HUES6 (cell line): ENCODE results near the gene UNC13B.

Experiments
- H3K27ac ChIP-seq: 2 replicates; pipeline ENCODE4 v1.7.0; 2013; ENCODE audit warnings: low read depth, mild to moderate bottlenecking, low read length, inconsistent platforms
- H3K27me3 ChIP-seq: 2 replicates; pipeline ENCODE4 v1.6.1; 2013; ENCODE audit warnings: low read length; ENCODE audit not compliant: control insufficient read depth, insufficient read depth
- H3K36me3 ChIP-seq: 2 replicates; pipeline ENCODE4 v1.6.1; 2013; ENCODE audit warnings: low read length; ENCODE audit not compliant: control insufficient read depth, insufficient read depth
- H3K4me1 ChIP-seq: 2 replicates; pipeline ENCODE4 v1.6.1; 2013; ENCODE audit warnings: low read length; ENCODE audit not compliant: control insufficient read depth, insufficient read depth
- H3K4me3 ChIP-seq: 2 replicates; pipeline ENCODE4 v1.5.1; 2013; ENCODE audit warnings: low read depth, low read length
- H3K9ac ChIP-seq: one replicate; pipeline ENCODE4 v1.6.1; 2013; ENCODE audit warnings: mild to moderate bottlenecking, low read length
- H3K9me3 ChIP-seq: 2 replicates; pipeline ENCODE4 v1.6.1; 2013; ENCODE audit warnings: low read depth, low read length; ENCODE audit not compliant: control insufficient read depth, insufficient read depth

Gene UNC13B

GRCh38 chr9:35380619-35381018, 218.8 kb downstream of the UNC13B start:
- no peak overlapping the region for H3K4me3 ChIP-seq
- no peaks in the 10 kb centered on the region for H3K27me3 ChIP-seq
- peaks cover 31% of the 10 kb centered on the region for H3K36me3 ChIP-seq
- H3K9me3 ChIP-seq, result no peaks in the 10 kb centered on the region
- no peak overlapping the region for H3K9ac ChIP-seq
- H3K27ac ChIP-seq, result no peak overlapping the region
- no peaks in the 10 kb centered on the region for H3K4me1 ChIP-seq

- Histone ChIP-seq H3K4me1 (no peaks in the 10 kb centered on the region), H3K9me3 (no peaks in the 10 kb centered on the region), H3K27me3 (no peaks in the 10 kb centered on the region), H3K9ac (no peak overlapping the region), H3K4me3 (no peak overlapping the region), H3K27ac (no peak overlapping the region), H3K36me3 (peaks cover 47% of the 10 kb centered on the region)
These were observed 223.2 kb downstream of the UNC13B start for GRCh38 chr9:35385042-35385441.

- no peak overlapping the region for H3K27ac ChIP-seq
- H3K36me3 ChIP-seq, result peaks cover 63% of the 10 kb centered on the region
- H3K9me3 ChIP-seq, result no peaks in the 10 kb centered on the region
- no peak overlapping the region for H3K9ac ChIP-seq
- no peak overlapping the region for H3K4me3 ChIP-seq
- H3K4me1 ChIP-seq, result no peaks in the 10 kb centered on the region
- no peaks in the 10 kb centered on the region for H3K27me3 ChIP-seq
These were observed 233.4 kb downstream of the UNC13B start for GRCh38 chr9:35395076-35395705.

- Histone ChIP-seq H3K27me3 (no peaks in the 10 kb centered on the region), H3K4me3 (no peak overlapping the region), H3K4me1 (no peaks in the 10 kb centered on the region), H3K9ac (no peak overlapping the region), H3K9me3 (no peaks in the 10 kb centered on the region), H3K36me3 (peaks cover 63% of the 10 kb centered on the region), H3K27ac (no peak overlapping the region)
These were observed 233.9 kb downstream of the UNC13B start for GRCh38 chr9:35395706-35396101.

- Histone ChIP-seq H3K27ac (no peak overlapping the region), H3K4me3 (no peak overlapping the region), H3K9me3 (no peaks in the 10 kb centered on the region), H3K36me3 (peaks cover 64% of the 10 kb centered on the region), H3K27me3 (no peaks in the 10 kb centered on the region), H3K9ac (no peak overlapping the region), H3K4me1 (no peaks in the 10 kb centered on the region)
These were observed 234.9 kb downstream of the UNC13B start for GRCh38 chr9:35396560-35397215.

GRCh38 chr9:35397216-35397698, 235.4 kb downstream of the UNC13B start:
- H3K4me3 ChIP-seq, result no peak overlapping the region
- H3K4me1 ChIP-seq, result no peaks in the 10 kb centered on the region
- H3K27ac ChIP-seq, result no peak overlapping the region
- no peaks in the 10 kb centered on the region for H3K27me3 ChIP-seq
- H3K9ac ChIP-seq, result no peak overlapping the region
- peaks cover 63% of the 10 kb centered on the region for H3K36me3 ChIP-seq
- no peaks in the 10 kb centered on the region for H3K9me3 ChIP-seq

GRCh38 chr9:35397923-35398322, 236.1 kb downstream of the UNC13B start:
- H3K9me3 ChIP-seq, result no peaks in the 10 kb centered on the region
- no peak overlapping the region for H3K27ac ChIP-seq
- H3K4me3 ChIP-seq, result no peak overlapping the region
- H3K36me3 ChIP-seq, result peaks cover 67% of the 10 kb centered on the region
- no peaks in the 10 kb centered on the region for H3K27me3 ChIP-seq
- H3K4me1 ChIP-seq, result no peaks in the 10 kb centered on the region
- H3K9ac ChIP-seq, result no peak overlapping the region

GRCh38 chr9:35398651-35399335, 237.0 kb downstream of the UNC13B start:
- no peaks in the 10 kb centered on the region for H3K9me3 ChIP-seq
- no peaks in the 10 kb centered on the region for H3K4me1 ChIP-seq
- H3K27ac ChIP-seq, result no peak overlapping the region
- no peak overlapping the region for H3K4me3 ChIP-seq
- no peaks in the 10 kb centered on the region for H3K27me3 ChIP-seq
- H3K9ac ChIP-seq, result no peak overlapping the region
- H3K36me3 ChIP-seq, result peaks cover 73% of the 10 kb centered on the region

- H3K4me3 ChIP-seq, result no peak overlapping the region
These were observed 243.1 kb downstream of the UNC13B start for GRCh38 chr9:35404865-35405264.

GRCh38 chr9:35406183-35406959, 244.6 kb downstream of the UNC13B start:
- Histone ChIP-seq H3K9me3 (no peaks in the 10 kb centered on the region), H3K9ac (peak overlapping the region; percentile 30), H3K27ac (no peak overlapping the region), H3K4me1 (peaks cover 18% of the 10 kb centered on the region), H3K27me3 (no peaks in the 10 kb centered on the region), H3K36me3 (peaks cover 21% of the 10 kb centered on the region), H3K4me3 (peak overlapping the region; percentile 64)

More at GRCh38 chr9:35404865-35405264, 243.1 kb downstream of the UNC13B start:
- Histone ChIP-seq H3K9ac (no peak overlapping the region), H3K36me3 (peaks cover 37% of the 10 kb centered on the region), H3K27ac (no peak overlapping the region), H3K4me1 (peaks cover 18% of the 10 kb centered on the region), H3K9me3 (no peaks in the 10 kb centered on the region), H3K27me3 (no peaks in the 10 kb centered on the region)
